Neutrophil (primary cell): ENCODE results near the gene MCAT.

Experiments used
- H3K27ac ChIP-seq: fragments of 200-600 bp; sonication (generic); 2 replicates; pipeline ENCODE4 v1.5.1; 2016; ENCODE audit warnings: mild to moderate bottlenecking, moderate library complexity
- H3K27me3 ChIP-seq: fragments of 200-600 bp; sonication (generic); 2 replicates; pipeline ENCODE4 v1.6.0; 2016; ENCODE audit warnings: mild to moderate bottlenecking
- H3K36me3 ChIP-seq: fragments of 200-600 bp; sonication (generic); 2 replicates; pipeline ENCODE4 v1.5.1; 2017
- H3K4me1 ChIP-seq, 2 experiments: fragments of 200-600 bp in 1 of 2; sonication (generic) in 1 of 2; 1 replicate in 1 of 2; 2 replicates in 1 of 2; pipeline versions ENCODE4 v1.5.1 to v1.6.1; 2013 to 2016; ENCODE audit warnings: low read depth in 1 of 2, low read length in 1 of 2, mild to moderate bottlenecking in 1 of 2, moderate library complexity in 1 of 2; ENCODE audit not compliant: control insufficient read depth in 1 of 2, insufficient read depth in 1 of 2
- H3K4me3 ChIP-seq, 2 experiments: fragments of 200-600 bp in 1 of 2; sonication (generic) in 1 of 2; 1 replicate in 1 of 2; 2 replicates in 1 of 2; pipeline ENCODE4 v1.5.1; 2013 to 2016; ENCODE audit warnings: low read depth in 1 of 2, low read length in 1 of 2, mild to moderate bottlenecking in 1 of 2, moderate library complexity in 1 of 2
- H3K9me3 ChIP-seq: fragments of 200-600 bp; sonication (generic); 2 replicates; pipeline ENCODE4 v1.5.1; 2016
- CTCF ChIP-seq: fragments of 200-600 bp; sonication (generic); IDR thresholded peaks from 2 replicates; pipeline ENCODE4 v1.5.1; 2016; ENCODE audit warnings: antibody characterized with exemption

The MCAT gene

GRCh38 chr22:43176090-43176489 lies 32.9 kb upstream of the MCAT start:
- Histone ChIP-seq H3K36me3 (peaks cover 92% of the 10 kb centered on the region), H3K9me3 (no peaks in the 10 kb centered on the region), H3K4me1 (peaks cover 5 to 9% of the 10 kb centered on the region in 2 experiments), H3K27me3 (no peaks in the 10 kb centered on the region), H3K4me3 (no peak overlapping the region), H3K27ac (no peak overlapping the region)
- no peak for TF ChIP-seq CTCF

- H3K36me3 ChIP-seq, result peaks cover 92% of the 10 kb centered on the region
- no peaks in the 10 kb centered on the region for H3K9me3 ChIP-seq
- H3K27ac ChIP-seq, result no peak overlapping the region
- peaks cover 10 to 18% of the 10 kb centered on the region in 2 experiments for H3K4me1 ChIP-seq
- no peaks in the 10 kb centered on the region for H3K27me3 ChIP-seq
- no peak overlapping the region for H3K4me3 ChIP-seq
- TF ChIP-seq CTCF, result no peak
These were observed 31.8 kb upstream of the MCAT start for GRCh38 chr22:43174941-43175531.

GRCh38 chr22:43173976-43174720 lies 30.9 kb upstream of the MCAT start:
- Histone ChIP-seq H3K4me1 (peaks cover 10 to 18% of the 10 kb centered on the region in 2 experiments), H3K9me3 (no peaks in the 10 kb centered on the region), H3K27me3 (no peaks in the 10 kb centered on the region), H3K4me3 (no peak overlapping the region), H3K27ac (no peak overlapping the region), H3K36me3 (peaks cover 92% of the 10 kb centered on the region)
- TF ChIP-seq CTCF, result no peak

GRCh38 chr22:43173566-43173965 lies 30.4 kb upstream of the MCAT start:
- no peak for TF ChIP-seq CTCF
- H3K27me3 ChIP-seq, result no peaks in the 10 kb centered on the region
- H3K4me1 ChIP-seq, result peaks cover 10 to 18% of the 10 kb centered on the region in 2 experiments
- no peak overlapping the region for H3K4me3 ChIP-seq
- no peak overlapping the region for H3K27ac ChIP-seq
- H3K9me3 ChIP-seq, result no peaks in the 10 kb centered on the region
- peaks cover 92% of the 10 kb centered on the region for H3K36me3 ChIP-seq

- TF ChIP-seq CTCF, result no peak
- Histone ChIP-seq H3K36me3 (peaks cover 96% of the 10 kb centered on the region), H3K4me3 (no peak overlapping the region), H3K9me3 (no peaks in the 10 kb centered on the region), H3K27ac (no peak overlapping the region), H3K4me1 (peaks cover 10 to 21% of the 10 kb centered on the region in 2 experiments), H3K27me3 (no peaks in the 10 kb centered on the region)
These were observed 29.0 kb upstream of the MCAT start for GRCh38 chr22:43172191-43172590.
